GM19035 (cell line): ENCODE measurements around the gene SPATC1L.

Experiments used
- ATAC-seq: cut with Tn5 transposase; IDR thresholded peaks from one replicate; pipeline ENCODE4 v1.9.1; 2021; ENCODE audit not compliant: unreplicated experiment

The SPATC1L gene

DNA sequence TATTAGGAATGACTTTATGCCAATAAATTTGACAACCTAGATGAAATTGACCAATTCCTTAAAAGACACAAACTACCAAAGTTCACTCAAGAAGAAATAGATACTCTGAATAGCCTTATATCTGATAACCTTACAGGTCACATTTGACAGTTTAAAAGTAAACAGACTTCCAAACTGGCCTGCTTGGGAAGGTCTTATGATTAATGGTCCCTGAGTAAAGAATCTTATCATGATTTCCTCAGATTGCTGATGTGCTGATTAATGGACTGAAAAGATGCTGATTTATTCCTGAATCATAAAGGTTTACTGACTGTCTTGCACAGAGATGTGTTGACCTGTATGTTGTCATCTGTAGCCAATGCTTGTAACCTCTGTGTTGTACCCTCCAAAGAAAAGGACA lies 19.2 kb downstream of the SPATC1L start:
- no peak for ATAC-seq

DNA sequence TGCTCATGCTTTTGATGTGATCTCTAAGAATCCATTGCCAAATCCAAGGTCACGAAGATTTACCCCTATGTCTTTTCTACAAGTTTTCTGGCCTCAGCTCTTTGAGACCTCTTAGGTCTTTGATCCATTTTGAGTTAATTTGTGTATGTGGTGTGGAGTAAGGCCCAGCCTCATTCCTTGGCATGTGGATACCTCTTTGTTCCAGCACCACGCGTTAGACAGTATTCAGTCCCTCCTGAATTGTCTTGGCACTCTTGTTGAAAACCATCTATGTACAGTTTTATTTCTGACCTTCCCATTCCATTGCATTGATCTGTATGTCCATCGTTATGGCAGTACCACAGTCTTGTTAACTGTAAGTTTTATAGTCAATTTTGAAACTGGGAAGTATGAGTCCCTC lies 20.9 kb downstream of the SPATC1L start:
- no peak for ATAC-seq

DNA sequence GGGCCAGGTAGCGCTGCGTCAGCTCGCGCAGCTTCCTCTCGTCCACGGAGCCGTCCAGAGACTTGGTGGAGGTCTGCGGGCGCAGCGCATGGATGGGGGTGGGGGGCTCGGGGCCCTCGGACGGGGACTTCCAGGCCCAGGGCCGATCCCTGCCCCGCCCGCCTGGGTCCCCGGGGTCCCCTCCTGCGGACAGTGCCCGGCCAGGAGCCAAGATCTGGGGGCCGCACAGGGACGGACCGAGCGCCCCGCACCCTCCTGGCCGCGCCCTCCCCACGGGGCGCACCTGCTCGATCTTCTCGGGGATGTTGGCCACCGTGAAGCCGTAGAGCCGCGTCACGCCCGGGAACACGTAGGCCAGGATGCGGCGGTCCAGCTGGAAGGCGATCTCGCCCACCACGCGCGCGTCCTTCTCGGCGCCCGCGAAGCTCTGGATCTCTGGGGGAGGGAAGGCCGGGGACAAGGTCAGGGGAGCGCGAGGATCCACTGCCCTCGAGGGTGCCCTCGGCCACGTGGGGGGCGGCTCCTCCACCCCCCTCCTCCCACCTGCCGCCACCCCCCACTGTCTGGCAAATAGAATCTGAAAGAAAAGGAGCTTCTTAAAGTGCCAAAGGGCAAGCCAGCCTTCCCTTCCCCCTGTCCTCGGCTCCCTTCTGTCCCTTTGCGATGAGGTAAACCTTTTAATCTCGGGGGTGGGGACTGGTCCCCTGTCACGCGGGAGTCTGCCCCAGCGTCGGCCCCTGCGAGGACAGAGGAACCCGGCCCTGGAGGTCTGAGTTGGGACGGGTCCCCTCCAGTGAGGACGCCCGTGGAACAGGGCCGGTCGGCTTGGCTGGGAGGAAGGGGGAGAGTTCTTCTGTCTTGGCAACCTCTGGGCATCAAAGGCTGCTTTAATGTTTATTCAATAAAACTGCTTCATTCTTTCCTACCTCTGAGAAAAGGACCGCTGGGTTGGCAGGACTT lies 22.3 kb downstream of the SPATC1L start:
- no peak for ATAC-seq

DNA sequence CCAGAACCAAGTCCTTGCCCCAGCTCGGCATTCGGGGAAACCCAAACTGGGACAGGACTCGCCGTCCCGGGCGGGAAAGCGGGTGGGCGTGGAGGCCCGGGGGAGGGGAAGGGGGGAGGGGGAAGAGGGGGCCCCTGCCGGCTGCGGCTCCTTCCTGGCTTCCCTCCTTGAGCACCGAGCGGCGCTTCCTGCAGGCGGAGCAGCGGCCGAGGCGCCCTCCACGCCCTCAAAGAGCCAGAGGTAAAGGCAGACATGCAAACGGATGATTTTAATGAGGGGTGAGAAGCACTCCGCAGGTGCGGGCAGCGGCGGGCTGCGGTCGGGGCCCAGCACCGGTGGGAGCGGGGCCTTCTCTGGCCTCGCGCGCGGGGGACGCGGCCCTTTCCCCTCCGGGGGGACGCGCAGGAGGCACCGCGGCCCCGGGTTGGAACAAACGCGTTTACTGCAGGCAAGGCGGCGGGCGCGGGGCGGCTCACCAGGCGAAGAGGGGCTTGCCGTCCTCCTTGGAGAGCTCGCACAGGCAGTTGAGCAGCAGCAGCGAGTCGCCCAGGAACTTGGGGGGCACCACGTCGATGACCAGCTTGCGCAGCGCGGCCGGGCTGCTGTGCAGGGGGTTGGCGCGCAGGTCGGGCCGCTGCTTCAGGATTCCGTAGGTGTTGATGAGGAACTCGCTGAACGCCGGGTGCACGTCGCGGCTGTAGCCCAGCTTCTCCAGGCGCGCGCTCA lies 23.2 kb downstream of the SPATC1L start:
- no peak for ATAC-seq

DNA sequence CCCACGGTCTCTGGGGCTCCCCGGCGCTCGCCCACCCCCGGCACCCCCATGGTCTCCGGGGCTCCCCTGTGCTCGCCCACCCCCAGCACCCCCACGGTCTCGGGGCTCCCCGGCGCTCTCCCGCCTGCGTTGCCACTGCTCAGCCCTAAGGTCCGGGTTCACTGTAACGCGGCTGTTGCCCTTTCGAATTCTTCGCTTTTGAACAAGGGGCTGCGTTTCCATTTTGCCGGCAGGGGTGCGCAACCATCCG lies 23.7 kb downstream of the SPATC1L start:
- ATAC-seq, result no peak

DNA sequence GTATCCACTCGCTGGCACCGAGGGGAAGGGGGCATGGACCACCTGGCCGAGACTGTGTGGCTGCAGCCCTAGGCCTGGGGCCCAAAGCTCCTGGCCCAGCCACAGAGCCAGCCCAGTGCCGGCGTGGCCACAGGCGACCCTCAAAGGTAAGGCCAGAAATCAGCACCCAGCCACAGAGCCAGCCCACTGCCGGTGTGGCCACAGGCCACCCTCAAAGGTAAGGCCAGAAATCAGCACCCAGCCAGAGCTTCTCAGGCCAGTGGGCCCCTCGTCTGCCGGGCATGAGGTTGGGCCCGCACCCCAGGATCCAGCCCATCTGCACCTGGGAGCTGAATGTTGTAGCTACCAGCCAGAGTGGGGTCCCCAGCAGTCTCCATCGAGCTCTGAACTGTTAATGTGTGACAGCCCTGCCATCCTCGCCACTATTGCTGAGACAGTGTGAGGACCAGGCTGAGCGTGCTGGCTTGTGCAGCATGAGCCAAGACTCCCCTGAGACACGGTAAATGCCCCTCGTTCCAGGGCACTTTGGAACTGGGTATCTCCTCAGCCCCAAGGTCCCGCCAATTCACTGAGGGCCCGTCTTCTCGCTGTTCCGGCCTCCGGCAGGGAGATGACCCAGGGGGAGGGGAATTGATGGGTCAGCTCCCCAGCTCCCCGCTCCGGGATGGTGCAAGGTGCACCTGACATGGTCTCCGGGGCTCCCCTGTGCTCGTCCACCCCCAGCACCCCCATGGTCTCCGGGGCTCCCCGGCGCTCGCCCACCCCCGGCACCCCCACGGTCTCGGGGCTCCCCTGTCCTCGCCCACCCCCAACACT lies 24.2 kb downstream of the SPATC1L start:
- no peak for ATAC-seq

DNA sequence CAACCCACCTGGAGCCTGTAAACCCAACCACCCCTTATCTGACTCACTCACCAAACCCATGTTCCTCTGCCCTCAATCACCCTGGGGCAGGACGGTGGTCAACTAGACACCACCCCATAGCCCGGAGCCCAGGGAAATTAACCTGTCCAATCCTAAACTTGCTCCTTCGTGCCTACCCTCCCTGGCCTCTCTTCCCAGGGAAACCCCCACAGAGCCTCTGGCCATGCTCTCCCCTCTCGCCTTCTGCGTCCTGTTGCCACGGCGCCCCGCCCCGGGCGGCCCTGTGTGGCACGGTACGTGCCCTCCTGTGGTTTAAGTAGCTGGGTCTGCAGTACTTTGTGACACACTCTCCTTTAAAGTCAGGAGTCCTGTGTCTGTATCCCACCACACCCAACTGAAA lies 24.9 kb downstream of the SPATC1L start:
- no peak for ATAC-seq

DNA sequence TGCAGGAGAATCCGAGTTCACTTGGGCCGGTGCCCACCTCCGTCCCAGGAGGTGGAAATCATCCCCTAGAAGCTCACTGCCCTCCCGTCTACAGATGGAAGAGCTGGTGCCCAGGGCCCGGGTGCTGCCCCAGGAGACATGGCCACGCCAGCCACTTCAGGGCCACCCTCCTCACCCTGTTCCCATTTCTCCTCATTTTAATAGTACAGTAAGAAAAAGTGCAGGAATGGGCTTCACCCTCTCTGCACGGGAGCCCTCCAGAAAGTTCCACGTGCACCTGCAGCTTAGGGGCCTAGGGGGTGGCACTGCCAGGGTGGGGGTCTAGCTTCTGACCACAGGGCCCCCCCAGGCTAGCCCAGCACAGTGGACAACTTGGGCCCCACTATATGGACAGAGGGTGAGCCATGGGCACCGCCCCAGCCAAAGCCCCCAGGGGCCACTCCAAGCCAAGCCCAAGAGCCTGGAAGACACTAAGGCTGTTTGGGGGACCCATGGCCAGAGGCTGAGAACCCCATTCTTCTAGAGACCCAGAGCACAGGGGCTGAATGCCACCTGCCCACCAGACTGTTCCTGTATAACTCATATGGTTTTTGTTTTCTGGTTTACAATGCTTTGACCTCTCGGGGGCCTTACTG lies 25.5 kb downstream of the SPATC1L start:
- no peak for ATAC-seq

DNA sequence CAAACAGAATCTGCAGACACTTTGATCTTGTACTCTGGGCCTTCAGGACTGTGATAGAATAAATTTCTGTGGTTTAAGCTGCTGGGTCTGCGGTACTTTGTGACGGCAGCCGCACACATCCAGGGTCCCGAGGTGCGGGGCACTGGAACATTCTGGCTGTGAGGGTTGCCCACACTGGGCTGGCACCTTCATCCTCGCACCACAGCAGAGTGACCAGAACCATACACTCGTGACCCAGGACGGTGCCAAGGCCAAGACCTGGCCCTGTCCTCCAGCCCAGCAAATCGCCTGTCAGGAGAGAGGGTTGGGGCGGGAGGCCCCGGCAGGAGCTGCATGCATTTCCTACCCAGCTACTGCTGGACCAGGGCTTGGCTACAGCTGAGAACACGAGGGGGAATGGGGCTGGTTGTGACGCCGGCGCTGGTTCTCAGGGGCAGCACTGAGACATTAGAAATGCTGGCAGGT lies 26.2 kb downstream of the SPATC1L start:
- ATAC-seq, result no peak

DNA sequence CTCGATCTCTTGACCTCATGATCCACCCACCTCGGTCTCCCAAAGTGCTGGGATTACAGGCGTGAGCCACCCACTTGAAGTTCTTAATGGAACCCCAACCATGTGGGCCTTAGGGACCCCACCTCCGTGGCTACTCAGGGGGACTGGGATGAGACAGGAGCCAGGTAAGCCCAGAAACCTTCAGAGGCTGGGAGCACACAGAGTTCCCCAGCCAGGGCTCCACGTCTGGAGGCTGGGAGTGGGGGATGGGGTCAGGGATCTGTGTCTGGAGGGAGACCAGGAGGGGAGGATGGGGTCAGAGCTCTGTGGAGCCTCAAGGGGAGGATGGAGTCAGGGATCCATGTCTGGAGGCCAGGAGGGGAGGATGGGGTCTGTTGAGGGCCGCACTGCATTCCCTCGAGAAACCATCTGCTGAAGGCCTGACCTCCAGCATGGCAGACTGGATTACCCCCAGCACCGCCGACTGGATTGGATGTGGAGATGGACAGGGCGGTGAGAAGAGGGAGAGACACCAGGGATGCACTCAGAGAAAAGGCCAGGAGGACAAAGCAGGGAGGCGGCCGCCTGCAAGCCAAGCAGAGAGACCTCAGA lies 26.8 kb downstream of the SPATC1L start:
- no peak for ATAC-seq

DNA sequence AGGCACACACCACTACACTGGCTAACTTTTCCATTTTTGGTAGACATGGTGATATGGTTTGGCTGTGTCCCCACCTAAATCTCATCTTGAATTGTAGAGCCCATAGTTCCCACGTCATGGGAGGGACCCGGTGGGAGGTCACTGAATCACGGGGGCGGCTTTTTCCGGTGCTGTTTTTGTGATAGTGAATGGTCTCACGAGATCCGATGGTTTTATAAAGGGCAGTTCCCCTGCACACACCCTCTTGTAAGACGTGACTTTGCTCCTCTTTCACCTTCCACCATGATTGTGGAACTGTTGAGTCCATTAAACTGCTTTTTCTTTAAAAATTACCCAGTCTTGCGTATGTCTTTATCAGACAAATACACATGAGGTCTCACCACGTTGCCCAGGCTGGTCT lies 27.6 kb downstream of the SPATC1L start:
- ATAC-seq, result no peak

DNA sequence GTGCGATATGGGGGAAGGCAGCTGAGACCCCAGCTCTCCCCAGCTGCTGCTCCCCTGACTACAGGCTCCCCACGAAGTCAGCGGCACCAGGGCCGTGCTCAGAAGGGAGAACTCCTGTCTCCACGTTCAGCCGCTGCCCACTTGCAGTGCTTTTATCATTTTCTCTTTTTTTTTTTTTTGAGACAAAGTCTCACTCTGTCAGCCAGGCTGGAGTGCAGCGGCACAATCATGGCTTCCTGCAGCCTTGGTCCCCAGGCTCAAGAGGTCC lies 27.9 kb downstream of the SPATC1L start:
- ATAC-seq, result no peak

DNA sequence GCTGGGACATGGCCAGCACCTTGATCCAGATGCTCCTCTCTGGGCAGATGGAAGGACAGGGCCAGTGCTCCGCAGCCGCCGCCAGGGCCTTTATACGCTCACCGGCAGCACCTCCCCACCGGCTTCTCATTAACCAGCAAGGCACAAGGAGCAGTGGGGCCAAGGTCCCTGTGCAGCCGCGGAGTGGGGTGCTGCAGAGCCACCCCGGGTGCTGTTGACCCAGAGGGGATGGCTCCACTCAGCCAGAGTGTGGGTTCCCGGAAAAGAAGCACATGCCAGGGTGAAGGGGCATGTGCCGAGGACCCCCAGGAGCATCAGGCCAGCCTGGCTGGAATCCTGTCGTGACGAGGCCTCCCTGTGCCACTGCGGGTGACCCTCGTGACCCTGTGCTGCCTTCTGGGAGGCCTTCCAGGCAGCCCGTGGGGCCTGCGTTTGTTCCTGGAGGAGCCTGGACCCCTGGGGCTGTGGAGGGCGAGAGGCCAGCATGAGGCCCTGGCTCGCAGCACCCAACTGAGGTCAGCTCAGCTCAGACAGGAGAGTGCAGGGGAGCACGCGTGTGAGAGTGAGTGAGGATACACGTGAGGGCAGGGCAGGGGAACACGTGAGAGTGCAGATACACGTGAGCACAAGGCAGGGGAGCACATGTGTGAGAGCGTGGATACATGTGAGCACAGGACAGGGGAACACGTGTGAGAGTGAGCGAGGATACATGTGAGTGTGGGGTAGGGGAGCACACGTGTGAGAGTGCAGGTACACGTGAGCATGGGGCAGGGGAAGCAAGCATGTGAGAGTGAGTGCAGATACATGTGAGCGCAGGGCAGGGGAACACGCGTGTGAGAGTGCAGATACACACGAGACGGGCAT lies 28.5 kb downstream of the SPATC1L start, which contains the start of gene FTCD:
Gene FTCD (minus strand): TSS at position 66 of the 864 bp plus-strand sequence. CDS start 56 bp downstream, at position 10.
- ATAC-seq, result no peak

DNA sequence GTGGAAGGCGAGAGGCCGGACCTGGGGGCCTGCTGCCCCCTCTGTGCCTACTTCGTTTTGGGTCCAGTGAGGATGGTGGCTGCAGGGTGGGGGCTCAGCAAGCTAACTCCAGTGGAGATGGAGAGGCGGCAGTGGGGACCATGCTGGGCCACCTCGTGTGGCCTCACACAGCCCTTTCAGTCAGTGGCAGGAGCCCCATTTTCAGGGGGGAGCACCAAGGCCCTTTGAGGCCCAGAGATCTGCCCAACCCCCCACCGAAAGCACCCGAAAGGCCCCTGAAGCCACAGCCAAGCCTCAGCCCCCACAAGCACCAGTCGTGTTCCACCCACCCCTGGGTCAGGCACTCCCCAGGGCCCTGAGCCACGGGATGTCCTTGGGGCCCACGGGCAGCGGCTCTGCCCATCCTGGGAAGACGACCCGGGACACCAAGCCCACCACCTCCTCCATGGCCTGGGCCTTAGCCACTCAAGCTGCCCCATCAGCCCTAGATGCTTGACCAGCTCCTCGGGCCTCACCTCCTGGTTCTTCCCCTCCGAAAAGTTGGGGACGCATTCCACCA lies 29.2 kb downstream of the SPATC1L start:
- no peak for ATAC-seq

DNA sequence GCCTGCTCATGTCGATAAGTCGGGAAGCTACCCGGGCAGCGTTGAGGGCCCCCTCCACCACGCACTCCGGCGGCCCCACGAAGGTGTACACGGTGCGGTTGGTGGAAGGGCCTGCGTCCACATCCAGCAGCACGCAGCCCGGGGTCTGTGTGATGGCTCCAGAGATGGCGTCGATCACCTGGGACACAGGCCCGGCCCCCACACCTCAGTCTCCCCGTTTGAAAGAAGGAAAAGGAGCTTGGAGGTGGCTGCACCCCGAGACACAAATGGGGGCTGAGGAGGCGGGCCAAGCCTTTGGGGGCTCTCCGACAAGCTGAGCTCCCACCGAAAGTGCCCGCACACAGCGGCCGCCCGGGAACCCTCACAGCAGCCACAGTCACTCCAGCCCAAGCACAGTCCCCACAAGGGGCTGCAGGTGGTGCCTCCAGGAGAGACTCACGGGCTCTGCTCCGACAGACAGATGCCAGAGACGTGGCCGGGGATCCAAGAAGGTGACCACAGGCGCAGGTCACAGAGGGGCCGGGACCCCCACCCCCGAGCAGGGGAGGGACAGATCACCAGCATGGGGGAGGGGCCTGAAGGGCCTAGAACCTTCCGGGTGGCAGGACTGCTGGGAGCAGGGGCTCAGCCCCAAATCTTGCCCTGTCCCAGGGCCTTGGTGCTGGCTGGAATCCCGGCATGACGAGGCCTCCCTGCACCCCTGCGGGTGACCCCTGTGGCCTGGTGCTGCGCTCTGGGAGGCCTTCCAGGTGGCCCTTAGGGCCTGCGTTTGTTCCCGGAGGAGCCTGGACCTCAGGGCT lies 29.9 kb downstream of the SPATC1L start:
- no peak for ATAC-seq

DNA sequence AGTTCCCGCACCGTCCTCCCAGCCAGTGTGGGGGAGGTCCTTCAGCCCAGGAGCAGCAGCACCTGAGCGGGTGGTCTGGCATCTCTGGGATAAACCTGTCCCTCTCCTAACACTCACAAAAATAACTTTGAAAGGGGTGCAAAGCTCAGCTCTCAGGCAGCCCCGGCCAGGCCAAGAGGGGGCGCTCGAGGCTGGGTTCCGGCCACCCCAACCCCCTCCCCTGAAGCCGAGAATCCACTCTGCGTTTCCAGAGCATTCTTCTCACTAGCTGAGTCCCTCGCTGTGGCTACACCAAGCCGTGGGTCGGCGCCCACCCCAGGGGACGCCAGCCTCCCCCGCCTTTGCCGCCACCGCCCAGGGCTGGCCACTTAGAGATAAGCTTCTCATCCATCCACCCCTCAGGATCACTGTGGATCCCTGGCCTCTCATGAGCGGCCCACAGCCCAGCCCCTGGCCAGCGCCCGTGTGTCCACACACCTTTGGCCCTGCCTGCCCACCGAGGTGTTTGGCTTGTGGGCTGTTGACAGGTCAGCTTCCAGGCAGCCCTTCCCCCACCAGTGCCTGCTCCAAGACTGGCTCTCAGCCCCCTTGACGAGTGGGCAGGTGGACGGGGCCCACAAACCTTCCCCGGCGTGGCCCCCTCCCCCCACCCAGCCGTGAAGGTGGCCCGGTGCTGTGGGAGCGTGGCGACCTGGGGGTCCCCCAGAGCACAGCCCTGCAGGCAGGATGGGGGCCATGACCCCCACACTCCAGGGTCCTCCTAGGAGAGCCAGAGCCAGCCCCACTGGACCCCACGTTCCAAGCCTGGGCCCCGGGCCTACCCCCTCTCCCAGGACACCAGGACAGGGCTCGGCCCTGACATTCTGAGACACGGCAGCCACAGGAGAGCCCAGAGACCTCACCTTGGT lies 30.8 kb downstream of the SPATC1L start:
- no peak for ATAC-seq

DNA sequence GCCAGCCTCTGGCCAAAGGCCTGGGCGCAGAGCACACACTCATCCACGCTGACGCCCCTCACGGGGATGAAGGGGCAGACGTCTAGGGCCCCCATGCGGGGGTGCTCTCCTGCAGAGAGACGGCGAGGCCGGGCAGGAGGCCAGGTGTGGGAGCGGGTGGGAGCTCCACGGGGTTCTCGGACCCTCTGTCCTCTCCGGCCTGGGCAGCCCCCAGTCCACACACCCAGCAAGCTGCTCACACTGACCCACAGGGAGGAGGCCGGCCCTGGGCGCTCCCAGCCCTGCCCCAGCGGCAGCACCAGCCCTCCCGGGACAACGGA lies 31.4 kb downstream of the SPATC1L start:
- no peak for ATAC-seq
